ENCODE results near the gene EML2.

Gene EML2

GRCh38 chr19:45587873-45588272 is 51.3 kb downstream of the EML2 start:
- DNase-seq (ENCODE audit: low read depth) = no peak

- DNase-seq (ENCODE audit: low read depth) = no peak
Measured at GRCh38 chr19:45585158-45585577, 54.0 kb downstream of the EML2 start.

- DNase-seq (ENCODE audit: low read depth) = peak; percentile 99
Measured at GRCh38 chr19:45584332-45585157, 54.7 kb downstream of the EML2 start, which contains the start of gene OPA3. Gene OPA3 (minus strand): TSS chr19:45584802. CDS start chr19:45584764, 38 bp downstream.

- DNase-seq (ENCODE audit: low read depth) = no peak
Measured at GRCh38 chr19:45581576-45581975, 57.6 kb downstream of the EML2 start.

GRCh38 chr19:45578861-45579260 is 60.3 kb downstream of the EML2 start:
- no peak for DNase-seq (ENCODE audit: low read depth)

GRCh38 chr19:45577111-45577905 is 61.9 kb downstream of the EML2 start:
- DNase-seq (ENCODE audit: low read depth) = peak; percentile 73

- no peak for DNase-seq (ENCODE audit: low read depth)
Measured at GRCh38 chr19:45576682-45577081, 62.5 kb downstream of the EML2 start.

- DNase-seq (ENCODE audit: low read depth) = no peak
Measured at GRCh38 chr19:45575216-45575615, 64.0 kb downstream of the EML2 start.

GRCh38 chr19:45574526-45574925 is 64.7 kb downstream of the EML2 start:
- no peak for DNase-seq (ENCODE audit: low read depth)

GRCh38 chr19:45571457-45572220 is 67.6 kb downstream of the EML2 start:
- no peak for DNase-seq (ENCODE audit: low read depth)

- no peak for DNase-seq (ENCODE audit: low read depth)
Measured at GRCh38 chr19:45569619-45570421, 69.4 kb downstream of the EML2 start.

GRCh38 chr19:45568732-45569131 is 70.5 kb downstream of the EML2 start:
- DNase-seq (ENCODE audit: low read depth) = peak; percentile 90

GRCh38 chr19:45567609-45568008 is 71.6 kb downstream of the EML2 start:
- DNase-seq (ENCODE audit: low read depth) = no peak

- no peak for DNase-seq (ENCODE audit: low read depth)
Measured at GRCh38 chr19:45564131-45564780, 74.9 kb downstream of the EML2 start.

- no peak for DNase-seq (ENCODE audit: low read depth)
Measured at GRCh38 chr19:45560686-45561085, 78.5 kb downstream of the EML2 start.

GRCh38 chr19:45560038-45560437 is 79.2 kb downstream of the EML2 start:
- DNase-seq (ENCODE audit: low read depth) = no peak
